CD4-positive, CD25-positive, alpha-beta regulatory T cell (primary cell): ENCODE results near the gene TCEAL7. TPM values are rescaled to one million over a fixed set of nuclear protein-coding genes. Genes with fewer than 3 reads are reported as not detected.

ENCODE experiments used
- ATAC-seq, 2 donors: fragments of 150-1000 bp; cut with Tn5 transposase; one replicate each; pipeline ENCODE4 v1.10.0; 2021; ENCODE audit warnings: low read depth in 2 of 2, moderate number of reproducible peaks in 2 of 2, moderate library complexity in 1 of 2
- DNase-seq, 3 donors: peaks; one replicate each; pipeline versions ENCODE4 v3.0.0 to v3.0.0-alpha.2; 2012 to 2022; ENCODE audit warnings: mixed read lengths in 1 of 3
- H3K27ac ChIP-seq: one replicate; pipeline ENCODE4 v1.7.0; 2013; ENCODE audit warnings: mild to moderate bottlenecking, low read length; ENCODE audit not compliant: insufficient read depth, poor library complexity, severe bottlenecking
- H3K27me3 ChIP-seq: one replicate; pipeline ENCODE4 v1.7.0; 2013; ENCODE audit warnings: low read length; ENCODE audit not compliant: control insufficient read depth, insufficient read depth
- H3K36me3 ChIP-seq: one replicate; pipeline ENCODE4 v1.7.0; 2013; ENCODE audit warnings: mild to moderate bottlenecking, low read length, moderate library complexity; ENCODE audit not compliant: control insufficient read depth, insufficient read depth
- H3K4me1 ChIP-seq: 2 replicates; pipeline ENCODE4 v1.7.0; 2013; ENCODE audit warnings: mild to moderate bottlenecking, low read length; ENCODE audit not compliant: insufficient read depth, control insufficient read depth, poor library complexity, severe bottlenecking
- H3K4me3 ChIP-seq: one replicate; pipeline ENCODE4 v1.7.0; 2013; ENCODE audit warnings: low read depth, mild to moderate bottlenecking, low read length, moderate library complexity
- H3K9me3 ChIP-seq, 2 experiments: 1 replicate in 1 of 2; 2 replicates in 1 of 2; pipeline ENCODE4 v1.7.0; 2013; ENCODE audit warnings: low read length in 2 of 2, mild to moderate bottlenecking in 1 of 2, moderate library complexity in 1 of 2; ENCODE audit not compliant: control insufficient read depth in 2 of 2
- H3K27ac Mint-ChIP-seq, 3 donors: one replicate each; pipeline ENCODE4 v1.8.0; 2020 to 2022; ENCODE audit warnings: mild to moderate bottlenecking in 3 of 3, mixed read lengths in 3 of 3, moderate library complexity in 2 of 3
- H3K27me3 Mint-ChIP-seq: one replicate; pipeline ENCODE4 v1.8.0; 2022; ENCODE audit warnings: mild to moderate bottlenecking, mixed read lengths
- H3K36me3 Mint-ChIP-seq: one replicate; pipeline ENCODE4 v1.8.0; 2020; ENCODE audit warnings: mixed read lengths
- H3K4me1 Mint-ChIP-seq, 4 donors: one replicate each; pipeline ENCODE4 v1.8.0; 2020 to 2022; ENCODE audit warnings: mixed read lengths in 4 of 4, mild to moderate bottlenecking in 1 of 4
- H3K4me3 Mint-ChIP-seq, 4 donors: one replicate each; pipeline ENCODE4 v1.8.0; 2020 to 2022; ENCODE audit warnings: mild to moderate bottlenecking in 4 of 4, mixed read lengths in 4 of 4, moderate library complexity in 3 of 4
- H3K9me3 Mint-ChIP-seq, 7 donors: one replicate each; pipeline ENCODE4 v1.8.0; 2020 to 2022; ENCODE audit warnings: mixed read lengths in 7 of 7, mild to moderate bottlenecking in 3 of 7, moderate library complexity in 2 of 7
- polyA plus RNA-seq, 4 donors: library from polyadenylated mRNA; unstranded; fragments of 300-500 nt; fragmentation: Illumina TruSeq; gene quantifications; one replicate each; pipeline ENCODE4 v1.2.3, GENCODE V29; 2021
- total RNA-seq: library from RNA; stranded (reverse); gene quantifications from one replicate; pipeline ENCODE4 v1.2.3, GENCODE V29; 2022

TCEAL7 gene
- total and polyA plus RNA-seq, 5 donors from 2014 or later, result 0.20 TPM; not detected in 4

GRCh38 chrX:103330681-103331288, 746 bp downstream of the TCEAL7 start:
- H3K36me3 Mint-ChIP-seq, result no peaks in the 10 kb centered on the region
- peaks cover 16% of the 10 kb centered on the region for H3K27me3 Mint-ChIP-seq
- no peaks in the 10 kb centered on the region for H3K27me3 ChIP-seq
- no peaks in the 10 kb centered on the region for H3K36me3 ChIP-seq
- H3K27ac ChIP-seq, result no peak overlapping the region
- H3K9me3 Mint-ChIP-seq, result no peaks in the 10 kb centered on the region
- H3K27ac Mint-ChIP-seq, result no peak overlapping the region
- H3K9me3 ChIP-seq, result no peaks in the 10 kb centered on the region
- DNase-seq (no peak), ATAC-seq (no peak)
- no peaks in the 10 kb centered on the region for H3K4me1 ChIP-seq
- no peak overlapping the region for H3K4me3 ChIP-seq
- H3K4me3 Mint-ChIP-seq, result peak overlapping the region in 1 of 4 donors; percentile 47
- peaks cover 0 to 3% (median 0%) of the 10 kb centered on the region in 4 donors for H3K4me1 Mint-ChIP-seq

- H3K4me3 Mint-ChIP-seq, result no peak overlapping the region
- H3K27ac Mint-ChIP-seq, result no peak overlapping the region
- ATAC-seq, result no peak
- H3K27ac ChIP-seq, result no peak overlapping the region
- no peaks in the 10 kb centered on the region for H3K27me3 ChIP-seq
- H3K4me1 ChIP-seq, result no peaks in the 10 kb centered on the region
- DNase-seq, result no peak
- no peaks in the 10 kb centered on the region for H3K36me3 ChIP-seq
- H3K9me3 ChIP-seq, result no peaks in the 10 kb centered on the region
- peaks cover 8% of the 10 kb centered on the region for H3K27me3 Mint-ChIP-seq
- H3K4me1 Mint-ChIP-seq, result peaks cover 0 to 6% (median 4%) of the 10 kb centered on the region in 4 donors
- no peaks in the 10 kb centered on the region for H3K9me3 Mint-ChIP-seq
- H3K36me3 Mint-ChIP-seq, result no peaks in the 10 kb centered on the region
- H3K4me3 ChIP-seq, result no peak overlapping the region
Measured at GRCh38 chrX:103338663-103339062, 8.6 kb downstream of the TCEAL7 start.

GRCh38 chrX:103343105-103343504, 13.1 kb downstream of the TCEAL7 start:
- no peaks in the 10 kb centered on the region for H3K9me3 Mint-ChIP-seq
- Histone ChIP-seq H3K36me3 (no peaks in the 10 kb centered on the region), H3K9me3 (no peaks in the 10 kb centered on the region), H3K27ac (no peak overlapping the region), H3K4me1 (no peaks in the 10 kb centered on the region), H3K4me3 (no peak overlapping the region), H3K27me3 (no peaks in the 10 kb centered on the region)
- H3K36me3 Mint-ChIP-seq, result no peaks in the 10 kb centered on the region
- peak; percentile 4 to 62 (median 39) for DNase-seq
- no peak overlapping the region for H3K4me3 Mint-ChIP-seq
- peak overlapping the region in 1 of 3 donors; percentile 39 for H3K27ac Mint-ChIP-seq
- ATAC-seq, result peak in 1 of 2 donors; percentile 58
- H3K4me1 Mint-ChIP-seq, result peaks cover 0 to 7% (median 4%) of the 10 kb centered on the region in 4 donors
- H3K27me3 Mint-ChIP-seq, result peaks cover 4% of the 10 kb centered on the region

DNA sequence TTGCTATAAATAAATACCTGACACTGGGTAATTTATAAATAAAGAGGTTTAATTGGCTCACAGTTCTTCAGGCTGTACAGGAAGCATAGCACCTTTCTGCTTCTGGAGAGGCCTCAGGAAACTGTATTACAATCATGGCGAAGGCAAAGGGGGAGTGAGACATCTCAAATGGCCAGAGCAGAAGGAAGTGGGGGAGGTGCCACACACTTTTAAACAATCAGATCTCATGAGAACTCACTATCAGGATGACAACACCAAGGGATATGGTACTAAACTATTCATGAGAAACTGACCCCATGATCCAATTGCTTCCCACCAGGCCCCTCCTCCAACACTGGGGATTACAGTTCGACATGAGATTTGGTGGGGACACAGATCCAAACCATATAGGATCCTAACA, 14.6 kb downstream of the TCEAL7 start:
- Histone ChIP-seq H3K27ac (no peak overlapping the region), H3K36me3 (no peaks in the 10 kb centered on the region), H3K4me3 (no peak overlapping the region), H3K27me3 (no peaks in the 10 kb centered on the region), H3K4me1 (no peaks in the 10 kb centered on the region), H3K9me3 (no peaks in the 10 kb centered on the region)
- H3K27me3 Mint-ChIP-seq, result peaks cover 11% of the 10 kb centered on the region
- DNase-seq (no peak), ATAC-seq (no peak)
- no peak overlapping the region for H3K4me3 Mint-ChIP-seq
- H3K4me1 Mint-ChIP-seq, result peaks cover 0 to 7% (median 4%) of the 10 kb centered on the region in 4 donors
- H3K9me3 Mint-ChIP-seq, result peaks cover 0 to 3% (median 0%) of the 10 kb centered on the region in 7 donors
- no peaks in the 10 kb centered on the region for H3K36me3 Mint-ChIP-seq
- H3K27ac Mint-ChIP-seq, result no peak overlapping the region

GRCh38 chrX:103347682-103348397, 17.8 kb downstream of the TCEAL7 start:
- no peaks in the 10 kb centered on the region for H3K27me3 ChIP-seq
- DNase-seq (no peak), ATAC-seq (no peak)
- H3K9me3 ChIP-seq, result no peaks in the 10 kb centered on the region
- no peaks in the 10 kb centered on the region for H3K36me3 Mint-ChIP-seq
- H3K36me3 ChIP-seq, result no peaks in the 10 kb centered on the region
- H3K4me3 ChIP-seq, result no peak overlapping the region
- H3K27me3 Mint-ChIP-seq, result peaks cover 21% of the 10 kb centered on the region
- no peak overlapping the region for H3K4me3 Mint-ChIP-seq
- H3K9me3 Mint-ChIP-seq, result peaks cover 0 to 3% (median 0%) of the 10 kb centered on the region in 7 donors
- H3K4me1 ChIP-seq, result no peaks in the 10 kb centered on the region
- H3K27ac ChIP-seq, result no peak overlapping the region
- no peak overlapping the region for H3K27ac Mint-ChIP-seq
- H3K4me1 Mint-ChIP-seq, result peaks cover 0 to 6% (median 4%) of the 10 kb centered on the region in 4 donors

- Histone ChIP-seq H3K27ac (no peak within 1 kb of the TSS), H3K4me3 (peak within 1 kb of the TSS; percentile 48), H3K9me3 (no peaks in the 10 kb centered on the region), H3K36me3 (no peaks in the 10 kb centered on the region), H3K27me3 (no peaks in the 10 kb centered on the region), H3K4me1 (no peaks in the 10 kb centered on the region)
- Mint-ChIP-seq H3K9me3 (no peaks in the 10 kb centered on the region), H3K36me3 (no peaks in the 10 kb centered on the region), H3K4me3 (peak within 1 kb of the TSS; percentile 36 to 82 (median 80)), H3K27ac (peak within 1 kb of the TSS; percentile 38 to 72 (median 49)), H3K4me1 (peaks cover 0 to 10% (median 4%) of the 10 kb centered on the region in 4 donors), H3K27me3 (peaks cover 36% of the 10 kb centered on the region)
- DNase-seq, result no peak
- no peak for ATAC-seq
Measured at GRCh38 chrX:103356130-103356798, 26.2 kb downstream of the TCEAL7 start, which contains the start of gene TCEAL9. Gene TCEAL9 (plus strand): TSS chrX:103356506. CDS start chrX:103357685, 1,179 bp downstream.

DNA sequence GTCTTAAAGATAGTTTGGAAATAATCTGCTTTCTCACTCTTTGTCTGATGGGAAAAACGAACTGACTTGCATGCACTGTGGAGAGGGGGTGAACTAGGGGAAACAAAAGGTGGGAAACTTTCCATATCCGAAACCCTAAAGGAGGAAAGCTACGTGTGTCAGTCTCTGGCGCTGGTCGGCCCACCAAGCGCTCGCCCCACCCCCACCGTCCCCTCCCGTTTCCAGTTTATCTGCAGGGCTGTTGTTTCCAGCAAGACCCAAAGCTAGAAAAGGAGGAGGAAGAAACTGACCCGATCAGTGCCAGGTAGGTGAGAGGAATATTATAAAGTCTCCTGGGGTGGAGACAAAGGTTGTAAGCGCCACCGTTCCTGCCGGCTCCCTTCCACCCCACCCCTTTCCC, 26.8 kb downstream of the TCEAL7 start:
- Mint-ChIP-seq H3K27me3 (peaks cover 36% of the 10 kb centered on the region), H3K4me1 (peaks cover 0 to 10% (median 4%) of the 10 kb centered on the region in 4 donors), H3K9me3 (no peaks in the 10 kb centered on the region), H3K36me3 (no peaks in the 10 kb centered on the region), H3K27ac (peak overlapping the region in 2 of 3 donors; percentile 8 to 67), H3K4me3 (peak overlapping the region in 2 of 4 donors; percentile 79 to 82)
- no peak for ATAC-seq
- H3K36me3 ChIP-seq, result no peaks in the 10 kb centered on the region
- peak overlapping the region; percentile 48 for H3K4me3 ChIP-seq
- H3K9me3 ChIP-seq, result no peaks in the 10 kb centered on the region
- no peak for DNase-seq
- no peaks in the 10 kb centered on the region for H3K4me1 ChIP-seq
- H3K27ac ChIP-seq, result no peak overlapping the region
- no peaks in the 10 kb centered on the region for H3K27me3 ChIP-seq
